ENCODE results near the gene DACT3.

Gene DACT3

GRCh38 chr19:46661020-46661731 is at the start of gene DACT3:
Gene DACT3, minus strand, starts transcription at chr19:46661182. Its CDS starts 118 bp downstream, at chr19:46661064.
- peak; percentile 100 for DNase-seq (ENCODE audit: low spot score)

GRCh38 chr19:46710687-46711086 is 49.7 kb upstream of the DACT3 start:
- DNase-seq (ENCODE audit: low spot score), result no peak

DNA sequence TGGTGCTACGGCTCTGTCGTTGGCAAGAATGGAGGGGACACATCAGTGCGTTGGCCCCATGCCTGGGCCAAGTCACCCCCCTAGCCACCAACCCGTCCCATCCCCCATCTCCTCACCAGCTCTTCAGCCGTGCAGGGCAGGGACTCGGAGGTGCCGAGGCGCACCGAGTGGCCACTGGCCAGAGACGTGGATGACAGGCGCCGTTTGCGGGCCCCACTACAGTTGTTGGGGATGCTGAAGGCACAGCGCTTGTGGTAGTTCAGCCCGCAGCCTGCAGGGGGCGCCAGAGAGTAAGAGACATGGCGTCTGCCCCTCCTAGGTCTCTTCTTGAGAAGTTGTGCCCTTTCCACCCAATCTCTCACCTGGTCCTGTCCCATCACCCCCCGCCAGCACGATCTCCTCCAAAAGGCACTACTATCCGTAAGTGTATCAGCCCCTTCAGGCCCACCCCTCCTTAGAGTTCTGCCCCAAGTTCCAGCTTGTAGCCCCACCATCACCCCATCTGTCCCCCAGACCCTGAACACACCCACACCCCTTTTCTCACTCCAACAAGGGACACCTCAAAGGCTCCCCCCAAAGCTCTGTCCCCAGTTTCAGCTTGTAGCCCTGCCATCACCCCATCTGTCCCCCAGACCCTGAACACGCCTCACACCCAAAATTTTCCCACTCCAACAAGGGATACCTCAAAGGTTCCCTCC is 43.5 kb upstream of the DACT3 start:
- no peak for DNase-seq (ENCODE audit: low spot score)

GRCh38 chr19:46700704-46701103 is 39.7 kb upstream of the DACT3 start:
- no peak for DNase-seq (ENCODE audit: low spot score)

DNA sequence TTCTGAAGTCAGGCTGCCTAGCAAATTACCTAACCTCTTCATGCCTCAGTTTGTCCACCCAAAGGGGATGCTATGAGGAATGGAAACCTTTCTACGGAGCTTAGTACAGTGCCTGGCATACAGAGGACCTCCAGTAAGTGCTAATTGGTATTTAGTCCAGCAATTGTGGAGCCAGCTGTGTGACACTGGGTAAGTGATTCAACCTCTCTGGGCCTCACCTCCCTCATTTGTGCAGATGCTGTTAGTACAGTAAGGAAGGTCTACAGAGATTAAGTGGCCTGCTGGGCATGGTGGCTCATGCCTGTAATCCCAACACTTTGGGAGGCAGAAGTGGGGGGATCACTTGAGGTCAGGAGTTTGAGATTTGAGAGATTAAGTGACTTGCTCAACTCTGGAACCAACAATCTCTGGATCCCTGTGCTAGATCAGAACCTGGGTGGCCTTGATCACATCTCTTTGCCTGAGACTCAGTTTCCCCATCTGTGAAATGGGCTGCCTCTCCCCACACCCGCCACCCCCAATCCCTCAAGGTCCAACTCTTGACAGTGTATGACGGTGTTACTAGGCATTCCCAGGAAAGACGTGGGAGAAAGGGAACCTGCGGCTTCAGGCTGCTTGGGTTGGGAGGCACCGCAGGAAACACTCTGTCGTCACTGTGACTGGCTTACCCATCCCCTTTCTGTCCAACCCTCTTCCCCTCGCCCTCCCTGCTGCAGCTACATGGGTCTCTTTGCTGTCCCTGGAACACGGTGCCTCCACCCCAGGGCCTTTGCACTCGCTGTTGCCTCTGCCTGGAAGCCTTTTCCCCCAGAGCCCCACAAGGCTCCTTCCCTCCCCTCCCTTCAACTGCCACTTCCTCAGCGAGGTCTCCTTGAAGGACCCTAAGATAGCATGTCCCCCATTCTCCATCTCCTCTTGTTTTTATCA is 37.7 kb upstream of the DACT3 start:
- no peak for DNase-seq (ENCODE audit: low spot score)

GRCh38 chr19:46697204-46697960 is 36.4 kb upstream of the DACT3 start:
- DNase-seq (ENCODE audit: low spot score), result peak; percentile 86

GRCh38 chr19:46696866-46697203 is 35.9 kb upstream of the DACT3 start:
- DNase-seq (ENCODE audit: low spot score), result no peak

DNA sequence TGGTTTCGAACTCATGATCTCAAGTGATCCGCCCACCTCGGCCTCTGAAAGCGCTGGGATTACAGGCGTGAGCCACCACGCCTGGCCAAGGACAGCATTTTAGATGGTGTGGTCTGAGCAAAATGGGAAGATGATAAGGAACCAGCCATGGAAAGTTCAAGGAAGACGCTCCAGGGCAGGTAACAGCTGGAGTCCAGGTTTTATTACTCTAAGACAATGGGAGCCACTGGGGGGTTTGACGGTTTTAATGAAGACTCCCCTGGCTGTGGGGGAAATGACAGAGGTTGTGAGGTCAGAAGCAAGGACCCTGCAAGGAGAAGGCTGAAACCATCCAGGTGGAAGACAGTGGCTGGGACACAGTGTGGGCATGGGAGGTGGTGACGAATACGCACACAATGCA is 35.1 kb upstream of the DACT3 start:
- DNase-seq (ENCODE audit: low spot score), result no peak

DNA sequence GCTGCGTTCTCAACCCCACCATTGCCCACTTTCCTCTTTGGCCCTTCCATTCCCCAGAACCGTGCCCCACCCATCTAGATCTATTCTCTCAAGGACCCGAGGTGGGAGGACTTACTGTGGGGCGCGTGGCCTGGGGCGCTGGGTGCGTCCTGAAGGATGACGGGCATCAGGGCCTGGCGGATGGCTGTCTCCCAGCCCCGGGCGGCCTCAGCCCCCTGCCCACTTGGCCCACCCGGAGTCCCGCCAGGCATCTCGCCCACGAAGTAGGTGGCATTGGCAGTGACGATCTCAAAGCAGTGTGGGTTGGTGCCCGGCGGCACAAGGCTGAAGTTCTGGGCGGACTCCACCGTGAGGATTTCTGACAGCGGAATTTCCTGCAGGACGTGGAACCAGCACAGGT is 32.8 kb upstream of the DACT3 start:
- no peak for DNase-seq (ENCODE audit: low spot score)

DNA sequence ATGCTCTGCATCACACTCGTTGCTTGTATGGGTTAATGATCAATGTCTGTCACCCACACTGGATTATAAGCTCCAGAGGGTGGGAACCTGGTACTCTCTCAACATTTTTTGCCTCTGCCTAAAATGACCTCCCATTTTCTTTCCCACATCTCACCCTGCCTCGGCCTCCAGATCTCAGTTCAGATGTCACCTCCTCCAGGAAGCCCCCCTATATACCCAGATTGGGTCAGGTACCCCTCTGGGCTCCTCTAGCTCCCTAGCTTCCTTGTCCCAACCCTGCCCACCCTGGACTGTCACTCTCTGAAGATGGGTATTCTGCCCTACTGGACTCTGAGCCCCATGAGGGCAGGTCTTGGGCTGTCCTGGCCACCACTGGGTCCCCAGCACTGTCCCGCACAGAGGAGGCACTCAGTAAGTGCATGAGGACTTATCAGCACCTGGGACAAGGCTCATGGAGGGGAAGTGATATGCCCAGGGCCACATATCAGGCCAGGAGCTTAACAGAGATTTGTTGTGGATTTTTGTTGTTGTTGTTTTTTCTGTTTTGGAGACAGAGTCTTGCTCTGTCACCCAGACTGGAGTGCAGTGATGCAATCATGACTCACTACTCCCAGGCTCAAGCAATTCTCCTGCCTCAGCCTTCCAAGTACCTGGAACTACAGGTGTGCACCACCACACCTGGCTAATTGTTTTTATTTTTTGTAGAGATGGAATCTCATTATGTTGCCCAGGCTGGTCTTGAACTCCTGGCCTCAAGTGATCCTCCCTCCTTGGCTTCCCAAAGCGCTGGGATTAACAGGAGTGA is 32.1 kb upstream of the DACT3 start:
- no peak for DNase-seq (ENCODE audit: low spot score)

- no peak for DNase-seq (ENCODE audit: low spot score)
Measured at GRCh38 chr19:46691948-46692347, 31.0 kb upstream of the DACT3 start.

- DNase-seq (ENCODE audit: low spot score), result no peak
Measured at GRCh38 chr19:46691104-46691503, 30.1 kb upstream of the DACT3 start.

GRCh38 chr19:46689358-46689757 is 28.4 kb upstream of the DACT3 start:
- DNase-seq (ENCODE audit: low spot score), result no peak

DNA sequence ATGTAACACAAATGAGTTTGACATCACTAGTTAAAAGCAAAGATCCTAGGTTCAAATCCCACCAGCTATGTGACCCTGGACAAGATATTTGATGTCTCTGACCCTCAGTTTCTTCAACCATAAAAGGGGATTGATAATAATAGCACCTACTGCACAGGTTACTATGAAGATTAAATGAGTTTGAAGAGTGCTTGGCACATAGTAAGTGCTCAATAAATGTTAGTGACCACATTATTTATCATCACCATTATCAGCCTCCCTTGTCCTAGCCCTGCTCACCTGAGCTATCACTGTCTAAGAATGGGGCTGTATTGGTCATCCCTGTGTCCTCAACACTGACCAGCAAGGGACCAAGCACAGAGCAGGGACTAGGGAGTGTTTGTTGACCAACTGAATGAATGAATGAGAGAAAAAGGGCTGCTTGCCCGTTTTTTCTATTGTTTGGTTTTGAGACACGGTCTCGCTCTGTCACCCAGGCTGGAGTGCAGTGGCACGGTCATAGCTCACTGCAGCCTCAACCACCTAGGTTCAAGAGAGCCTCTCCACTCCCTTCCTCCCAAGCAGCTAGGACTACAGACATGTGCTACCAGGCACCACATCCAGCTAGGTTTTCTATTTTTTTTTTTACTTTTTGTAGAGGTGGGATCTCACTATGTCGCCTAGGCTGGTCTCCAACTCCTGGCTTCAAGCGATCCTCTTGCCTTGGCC is 26.6 kb upstream of the DACT3 start:
- DNase-seq (ENCODE audit: low spot score), result no peak

DNA sequence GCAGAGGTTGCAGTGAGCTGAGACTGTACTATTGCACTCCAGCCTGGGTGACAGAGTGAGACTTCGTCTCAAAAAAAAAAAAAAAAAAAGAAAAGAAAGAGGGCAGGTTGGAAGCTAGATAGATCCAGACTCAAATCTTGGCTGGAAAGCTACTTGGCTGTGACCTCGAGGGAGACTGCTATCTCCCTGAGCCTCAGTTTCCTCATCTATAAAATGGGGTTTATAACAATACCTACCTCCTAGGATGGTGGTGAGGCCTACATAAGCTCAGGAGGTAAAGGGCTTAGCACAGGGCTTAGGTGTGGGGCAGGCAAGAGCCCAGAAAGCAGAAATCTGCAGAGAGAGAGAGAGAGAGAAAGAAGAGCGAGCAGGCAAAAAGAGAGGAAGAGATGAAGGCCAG is 24.2 kb upstream of the DACT3 start:
- DNase-seq (ENCODE audit: low spot score), result no peak

DNA sequence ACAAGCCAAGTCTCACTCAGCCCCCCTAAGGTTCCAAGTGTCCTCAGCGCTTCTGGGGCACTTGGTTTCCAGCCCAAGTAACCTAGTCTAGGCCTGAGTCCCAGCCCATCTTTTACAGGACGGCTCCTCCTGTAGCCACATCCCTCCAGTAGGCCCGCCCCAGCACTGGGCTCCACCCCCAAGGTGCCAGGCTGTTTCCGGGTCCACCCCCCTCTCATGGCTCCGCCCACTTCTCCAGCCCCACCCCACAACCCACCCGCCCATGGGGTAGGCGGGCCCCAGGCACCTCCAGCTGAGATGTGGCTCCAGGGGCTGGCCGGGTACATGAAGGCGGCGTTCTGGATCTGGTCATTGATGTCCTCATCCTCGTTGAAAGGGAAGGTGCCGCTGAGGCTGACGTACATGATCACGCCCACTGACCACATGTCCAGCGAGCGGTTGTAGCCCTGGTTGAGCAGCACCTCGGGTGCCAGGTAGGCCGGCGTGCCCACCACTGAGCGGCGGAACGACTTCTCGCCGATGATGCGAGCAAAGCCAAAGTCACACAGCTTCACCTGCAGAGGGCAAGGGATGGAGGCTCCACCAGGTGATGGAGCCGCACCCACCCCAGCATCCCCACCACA is 17.2 kb upstream of the DACT3 start:
- DNase-seq (ENCODE audit: low spot score), result no peak

- no peak for DNase-seq (ENCODE audit: low spot score)
Measured at GRCh38 chr19:46674416-46675178, 13.6 kb upstream of the DACT3 start.

DNA sequence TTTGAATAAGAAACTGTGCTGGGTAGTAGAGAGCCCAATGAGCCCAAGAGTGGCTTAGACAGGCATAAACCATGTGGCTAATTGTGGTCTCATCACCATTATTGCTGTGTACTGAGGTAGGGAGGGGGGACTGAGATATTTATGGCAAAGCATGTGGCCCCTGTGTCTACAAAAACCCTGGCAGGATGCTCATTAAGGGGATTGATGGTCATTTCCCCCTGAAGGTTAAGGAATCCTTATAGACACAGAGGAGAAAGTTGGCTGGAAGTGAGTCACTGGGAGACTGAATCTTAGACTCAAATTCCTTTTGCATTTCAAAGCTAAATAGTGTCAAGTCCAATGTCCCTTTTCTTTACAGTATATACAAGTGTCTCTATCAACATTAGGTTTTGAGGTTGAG is 9.8 kb upstream of the DACT3 start:
- DNase-seq (ENCODE audit: low spot score), result no peak

GRCh38 chr19:46668662-46669061 is 7.7 kb upstream of the DACT3 start:
- DNase-seq (ENCODE audit: low spot score), result no peak

All from left forelimb (tissue), 1 donor.